Hepatocyte (in vitro differentiated cells): ENCODE data around the gene ADAM12. TPM values are rescaled to one million over a fixed set of nuclear protein-coding genes. Genes with fewer than 3 reads are reported as not detected.

ENCODE experiments used
- DNase-seq: peaks from one replicate; pipeline ENCODE4 v3.0.0-alpha.2; 2016; ENCODE audit warnings: low spot score
- H2AFZ ChIP-seq: fragments of 200-600 bp; sonication (generic); 2 replicates; pipeline ENCODE4 v1.6.0; 2016; ENCODE audit warnings: antibody characterized with exemption, mild to moderate bottlenecking
- H3K27ac ChIP-seq: fragments of 200-600 bp; sonication (generic); 2 replicates; pipeline ENCODE4 v1.5.1; 2016; ENCODE audit warnings: mild to moderate bottlenecking
- H3K27me3 ChIP-seq: fragments of 200-600 bp; sonication (generic); 2 replicates; pipeline ENCODE4 v1.6.1; 2016
- H3K36me3 ChIP-seq: fragments of 200-600 bp; sonication (generic); replicated peaks from 2 replicates; pipeline ENCODE4 v1.5.1; 2016; ENCODE audit warnings: low read depth; ENCODE audit not compliant: insufficient read depth
- H3K4me1 ChIP-seq: fragments of 200-600 bp; sonication (generic); 2 replicates; pipeline ENCODE4 v1.5.1; 2016; ENCODE audit warnings: mild to moderate bottlenecking, moderate library complexity; ENCODE audit not compliant: insufficient read depth
- H3K4me2 ChIP-seq: fragments of 200-600 bp; sonication (generic); 2 replicates; pipeline ENCODE4 v1.6.0; 2016
- H3K4me3 ChIP-seq: fragments of 200-600 bp; sonication (generic); 2 replicates; pipeline ENCODE4 v1.5.1; 2016; ENCODE audit warnings: mild to moderate bottlenecking
- H3K79me2 ChIP-seq: fragments of 200-600 bp; sonication (generic); 2 replicates; pipeline ENCODE4 v1.6.0; 2017; ENCODE audit warnings: mild to moderate bottlenecking
- H3K9me2 ChIP-seq: fragments of 200-600 bp; sonication (generic); replicated peaks from 2 replicates; pipeline ENCODE4 v1.6.0; 2017; ENCODE audit warnings: mild to moderate bottlenecking; ENCODE audit not compliant: insufficient read depth
- H3K9me3 ChIP-seq: fragments of 200-600 bp; sonication (generic); 2 replicates; pipeline ENCODE4 v1.5.1; 2016; ENCODE audit warnings: low read depth, mild to moderate bottlenecking
- H4K20me1 ChIP-seq: fragments of 200-600 bp; sonication (generic); 2 replicates; pipeline ENCODE4 v1.6.0; 2016; ENCODE audit warnings: mild to moderate bottlenecking; ENCODE audit not compliant: insufficient read depth, poor library complexity, severe bottlenecking
- CTCF ChIP-seq: fragments of 200-600 bp; sonication (generic); IDR thresholded peaks from 2 replicates; pipeline ENCODE4 v1.5.1; 2016; ENCODE audit warnings: antibody characterized with exemption, mild to moderate bottlenecking; ENCODE audit not compliant: poor library complexity
- EZH2 ChIP-seq: fragments of 200-600 bp; sonication (generic); IDR thresholded peaks from 2 replicates; pipeline ENCODE4 v1.6.1; 2016; ENCODE audit warnings: antibody characterized with exemption, mild to moderate bottlenecking, borderline replicate concordance
- EZH2phosphoT487 ChIP-seq: fragments of 200-600 bp; sonication (generic); IDR thresholded peaks from one replicate; pipeline ENCODE4 v1.6.1; 2018; ENCODE audit warnings: antibody characterized with exemption, mild to moderate bottlenecking, low read depth, moderate library complexity; ENCODE audit not compliant: unreplicated experiment, severe bottlenecking
- WGBS: methylation state at CpG from one replicate; pipeline ENCODE4 v1.1.6; 2016; ENCODE audit warnings: low lambda C conversion rate; ENCODE audit errors: missing lambda C conversion rate; 5-methylcytosine and 5-hydroxymethylcytosine counted together
- polyA plus RNA-seq: library from polyadenylated mRNA; unstranded; fragments of >200 nt; fragmentation: Nextera tagmentation; extraction: Ambion mirVana; gene quantifications from 2 replicates; pipeline ENCODE4 v1.2.1, GENCODE V29; 2016
- total RNA-seq: library from RNA; depleted of rRNA; stranded (reverse); fragments of >200 nt; gene quantifications from 2 replicates; pipeline ENCODE4 v1.2.3, GENCODE V29; 2014

ADAM12 gene
- total and polyA plus RNA-seq, 2 experiments from 2014 or later, result 4.9 to 11.3 TPM

DNA sequence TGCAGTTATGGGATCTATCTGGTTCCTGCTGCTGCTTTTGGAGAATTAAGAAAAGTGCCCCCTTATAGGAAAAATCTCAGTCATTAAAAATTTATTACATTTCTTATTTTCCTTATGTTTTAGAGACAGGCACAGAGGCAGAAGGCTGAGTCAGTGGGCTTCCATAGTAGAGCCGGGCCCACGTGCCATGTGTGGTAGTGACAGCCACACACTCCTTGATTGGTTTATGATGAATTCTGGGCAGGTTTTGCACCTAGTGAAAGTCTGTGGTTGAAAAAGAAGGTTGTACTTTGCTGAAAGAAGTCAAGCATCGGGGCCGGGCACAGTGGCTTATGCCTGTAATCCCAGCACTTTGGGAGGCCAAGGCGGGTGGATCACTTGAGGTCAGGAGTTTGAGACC is 382.0 kb downstream of the ADAM12 start:
- no peak for DNase-seq
- Histone ChIP-seq H3K27ac (no peak overlapping the region), H3K4me3 (no peak overlapping the region), H4K20me1 (no peaks in the 10 kb centered on the region), H3K4me1 (peaks cover 6% of the 10 kb centered on the region), H3K79me2 (no peaks in the 10 kb centered on the region), H3K9me2 (no peaks in the 10 kb centered on the region), H3K4me2 (no peak overlapping the region), H2AFZ (no peak overlapping the region), H3K9me3 (no peaks in the 10 kb centered on the region), H3K36me3 (no peaks in the 10 kb centered on the region), H3K27me3 (no peaks in the 10 kb centered on the region)
- TF ChIP-seq CTCF, result no peak
- TF ChIP-seq EZH2phosphoT487, result no peak
- TF ChIP-seq EZH2, result no peak
- WGBS, result 96% methylated on average over 4 of the region's 5 CpGs

DNA sequence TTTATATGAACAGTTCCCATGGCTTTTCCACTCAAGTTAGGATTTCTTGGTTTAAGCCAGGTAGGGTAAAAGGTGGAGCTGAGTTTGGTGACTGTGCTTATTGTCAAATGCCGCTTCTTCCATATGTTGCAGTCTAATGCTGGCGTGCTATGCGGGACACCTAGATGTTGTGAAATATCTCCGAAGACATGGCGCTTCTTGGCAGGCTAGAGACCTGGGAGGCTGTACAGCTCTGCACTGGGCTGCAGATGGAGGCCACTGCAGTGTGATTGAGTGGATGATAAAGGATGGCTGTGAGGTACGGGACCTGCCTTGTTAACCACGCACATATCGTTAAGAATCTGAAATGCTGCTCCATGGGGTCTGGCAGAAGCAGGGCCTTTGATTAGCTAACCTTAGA is 383.5 kb downstream of the ADAM12 start:
- Histone ChIP-seq H3K4me1 (peaks cover 5% of the 10 kb centered on the region), H3K79me2 (no peaks in the 10 kb centered on the region), H4K20me1 (no peaks in the 10 kb centered on the region), H3K27ac (no peak overlapping the region), H3K4me2 (no peak overlapping the region), H3K9me3 (no peaks in the 10 kb centered on the region), H3K4me3 (no peak overlapping the region), H3K9me2 (no peaks in the 10 kb centered on the region), H3K36me3 (no peaks in the 10 kb centered on the region), H3K27me3 (no peaks in the 10 kb centered on the region), H2AFZ (no peak overlapping the region)
- TF ChIP-seq CTCF (no peak), EZH2phosphoT487 (no peak), EZH2 (no peak)
- DNase-seq, result no peak
- 81% methylated on average over 8 of the region's 8 CpGs for WGBS

GRCh38 chr10:126001576-126001975 is 386.7 kb downstream of the ADAM12 start:
- no peak overlapping the region for H3K27ac ChIP-seq
- DNase-seq, result no peak
- no peaks in the 10 kb centered on the region for H3K79me2 ChIP-seq
- no peaks in the 10 kb centered on the region for H3K9me2 ChIP-seq
- H3K4me1 ChIP-seq, result no peaks in the 10 kb centered on the region
- no peak overlapping the region for H2AFZ ChIP-seq
- no peaks in the 10 kb centered on the region for H3K27me3 ChIP-seq
- WGBS, result 60% methylated on average over 2 of the region's 2 CpGs
- H3K36me3 ChIP-seq, result no peaks in the 10 kb centered on the region
- H3K4me2 ChIP-seq, result no peak overlapping the region
- H3K4me3 ChIP-seq, result no peak overlapping the region
- no peaks in the 10 kb centered on the region for H3K9me3 ChIP-seq
- TF ChIP-seq CTCF, result no peak
- no peaks in the 10 kb centered on the region for H4K20me1 ChIP-seq

DNA sequence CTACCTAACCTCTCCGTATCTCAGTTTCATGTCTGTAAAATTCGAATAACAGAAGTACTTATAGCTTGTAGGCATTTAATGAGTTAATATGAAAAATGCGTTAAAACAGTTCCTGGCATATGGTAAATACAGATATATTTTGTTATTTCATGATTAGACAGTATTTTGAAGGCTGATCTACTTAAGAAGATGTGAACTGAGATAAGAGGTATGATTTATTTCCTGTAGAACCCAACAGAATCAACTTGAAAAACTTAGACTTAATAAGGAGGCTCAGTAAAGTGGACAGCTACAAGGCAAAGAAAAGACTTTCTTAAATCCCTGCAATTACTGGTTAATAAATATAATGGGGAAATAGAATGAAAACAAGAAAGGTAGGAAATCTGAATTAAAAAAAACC is 388.6 kb downstream of the ADAM12 start:
- Histone ChIP-seq H3K27ac (no peak overlapping the region), H3K4me1 (no peaks in the 10 kb centered on the region), H3K4me3 (no peak overlapping the region), H3K36me3 (no peaks in the 10 kb centered on the region), H3K9me2 (no peaks in the 10 kb centered on the region), H4K20me1 (no peaks in the 10 kb centered on the region), H3K4me2 (no peak overlapping the region), H2AFZ (no peak overlapping the region), H3K79me2 (no peaks in the 10 kb centered on the region), H3K27me3 (no peaks in the 10 kb centered on the region), H3K9me3 (no peaks in the 10 kb centered on the region)
- TF ChIP-seq CTCF (no peak), EZH2 (no peak), EZH2phosphoT487 (no peak)
- WGBS, result 90% methylated on average over 3 of the region's 3 CpGs
- no peak for DNase-seq
